Kidney (tissue), 14 donors: ENCODE data around the gene TSHZ2. TPM values are rescaled to one million over a fixed set of nuclear protein-coding genes. Genes with fewer than 3 reads are reported as not detected.

Source experiments
- DNase-seq, 5 donors: peaks; one replicate each; pipeline ENCODE4 v3.0.0-alpha.2; 2013 to 2020
- FAIRE-seq: peaks from 2 replicates; lab custom pipeline; 2012; peaks lifted over from hg19 to GRCh38; lab: Jason Lieb, UNC
- H3K27ac ChIP-seq, 2 donors: one replicate each; pipeline ENCODE4 v1.7.0; 2013; ENCODE audit warnings: low read depth in 2 of 2, low read length in 2 of 2, inconsistent platforms in 1 of 2
- H3K27me3 ChIP-seq: one replicate; pipeline ENCODE4 v1.7.1; 2013; ENCODE audit warnings: low read length, inconsistent platforms; ENCODE audit not compliant: control insufficient read depth, insufficient read depth
- H3K36me3 ChIP-seq, 3 donors: one replicate each; pipeline versions ENCODE4 v1.7.0 to v1.7.1; 2013; ENCODE audit warnings: low read length in 3 of 3, control low read depth in 1 of 3, inconsistent platforms in 1 of 3; ENCODE audit not compliant: insufficient read depth in 3 of 3, control insufficient read depth in 2 of 3
- H3K4me1 ChIP-seq, 3 donors: one replicate each; pipeline versions ENCODE4 v1.7.0 to v1.7.1; 2013; ENCODE audit warnings: low read length in 3 of 3, inconsistent platforms in 1 of 3, low read depth in 1 of 3; ENCODE audit not compliant: control insufficient read depth in 2 of 3, insufficient read depth in 2 of 3
- H3K4me3 ChIP-seq, 3 donors: one replicate each; pipeline versions ENCODE4 v1.7.0 to v1.8.1; 2013; ENCODE audit warnings: low read length in 3 of 3, control low read depth in 1 of 3, inconsistent platforms in 1 of 3
- H3K9ac ChIP-seq, 3 donors: one replicate each; pipeline versions ENCODE4 v1.7.0 to v1.7.1; 2013; ENCODE audit warnings: low read length in 3 of 3, control low read depth in 1 of 3, inconsistent platforms in 1 of 3
- H3K9me3 ChIP-seq, 3 donors: one replicate each; pipeline versions ENCODE4 v1.7.0 to v1.7.1; 2013; ENCODE audit warnings: low read length in 3 of 3, control low read depth in 1 of 3, inconsistent platforms in 1 of 3; ENCODE audit not compliant: control insufficient read depth in 2 of 3, insufficient read depth in 1 of 3
- intact Hi-C: fragments of 100-400 bp; cut with DNase I; formaldehyde crosslinking; loops from one replicate; pipeline ENCODE4 v1.11.1; 2022
- polyA plus RNA-seq: library from polyadenylated mRNA; stranded (reverse); fragments of 350-450 nt; fragmentation: Illumina TruSeq; extraction: RNeasy Lipid Tissue Mini Kit (QIAGEN cat#74804); gene quantifications from one replicate; pipeline ENCODE4 v1.2.3, GENCODE V29; 2014; ENCODE audit warnings: low read depth, low replicate concordance; ENCODE audit not compliant: insufficient read depth
- total RNA-seq: library from RNA; stranded (reverse); fragmentation: NEBNext Ultra II Directional; extraction: Animal tissue kit (Norgen Biotek cat#: 25700); gene quantifications from one replicate; pipeline ENCODE4 v1.2.1, GENCODE V29; 2021
- TF ChIP-seq, protein P1 (sequence below): IDR thresholded peaks from 3 replicates; pipeline ENCODE4 v1.5.1; 2012; ENCODE audit warnings: mild to moderate bottlenecking, moderate library complexity, borderline replicate concordance; ENCODE audit not compliant: insufficient read depth; ENCODE audit errors: extremely low read depth
- donor health status: control.
- donor health status: control.
- donor health status: control.
- donor health status: control.
- donor health status: control.
- donor health status: DM: yes; HTN: yes; CAD: no.
- donor health status: Normal renal cell carcinoma (clear cell type).

The TSHZ2 gene
- total and polyA plus RNA-seq, 2 donors from 2014 or later = 0.86 to 15.5 TPM

DNA sequence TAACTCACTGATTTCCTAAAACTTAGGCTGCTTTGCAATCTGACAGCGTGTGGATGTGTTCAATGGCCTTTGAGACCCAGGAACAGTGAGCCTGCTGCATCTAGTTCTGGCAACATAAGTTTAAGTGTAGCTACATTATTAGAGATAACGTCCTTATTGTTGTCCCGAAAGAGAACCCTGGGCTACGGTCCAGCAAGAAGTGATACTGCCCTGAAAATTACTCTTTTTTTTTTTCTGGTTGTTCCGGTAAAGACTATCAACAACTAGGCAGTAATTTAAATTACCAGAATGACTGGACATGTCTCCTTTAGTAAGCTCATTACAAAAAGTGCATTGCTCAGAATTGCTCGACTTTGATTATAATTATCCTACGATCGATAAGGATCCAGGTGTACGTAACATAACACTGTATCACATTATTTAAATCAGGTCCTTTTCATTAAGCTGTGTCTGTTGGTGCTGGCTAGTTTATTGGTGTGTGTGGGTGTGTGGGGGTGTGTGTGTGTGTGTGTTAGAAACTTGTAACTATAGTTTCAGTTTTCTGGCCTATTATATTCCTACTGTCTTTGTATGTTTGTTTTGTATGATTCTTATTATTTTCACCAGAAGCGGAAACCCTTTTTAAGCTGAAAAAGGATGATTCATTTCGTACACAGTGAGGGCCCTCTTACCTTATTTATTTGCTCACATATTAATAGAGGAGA lies 3.0 kb downstream of the TSHZ2 start:
- Histone ChIP-seq H3K27ac (no peak overlapping the region), H3K9me3 (no peaks in the 10 kb centered on the region), H3K9ac (peak overlapping the region in 1 of 3 donors; percentile 28), H3K4me1 (peaks cover 0 to 2% (median 0%) of the 10 kb centered on the region in 3 donors), H3K4me3 (peak overlapping the region; percentile 7 to 94 (median 11)), H3K27me3 (no peaks in the 10 kb centered on the region), H3K36me3 (no peaks in the 10 kb centered on the region)
- TF ChIP-seq, protein P1, sequence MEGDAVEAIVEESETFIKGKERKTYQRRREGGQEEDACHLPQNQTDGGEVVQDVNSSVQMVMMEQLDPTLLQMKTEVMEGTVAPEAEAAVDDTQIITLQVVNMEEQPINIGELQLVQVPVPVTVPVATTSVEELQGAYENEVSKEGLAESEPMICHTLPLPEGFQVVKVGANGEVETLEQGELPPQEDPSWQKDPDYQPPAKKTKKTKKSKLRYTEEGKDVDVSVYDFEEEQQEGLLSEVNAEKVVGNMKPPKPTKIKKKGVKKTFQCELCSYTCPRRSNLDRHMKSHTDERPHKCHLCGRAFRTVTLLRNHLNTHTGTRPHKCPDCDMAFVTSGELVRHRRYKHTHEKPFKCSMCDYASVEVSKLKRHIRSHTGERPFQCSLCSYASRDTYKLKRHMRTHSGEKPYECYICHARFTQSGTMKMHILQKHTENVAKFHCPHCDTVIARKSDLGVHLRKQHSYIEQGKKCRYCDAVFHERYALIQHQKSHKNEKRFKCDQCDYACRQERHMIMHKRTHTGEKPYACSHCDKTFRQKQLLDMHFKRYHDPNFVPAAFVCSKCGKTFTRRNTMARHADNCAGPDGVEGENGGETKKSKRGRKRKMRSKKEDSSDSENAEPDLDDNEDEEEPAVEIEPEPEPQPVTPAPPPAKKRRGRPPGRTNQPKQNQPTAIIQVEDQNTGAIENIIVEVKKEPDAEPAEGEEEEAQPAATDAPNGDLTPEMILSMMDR = no peak
- intact Hi-C loops = no loop called here
- FAIRE-seq = no peak
- DNase-seq = peak in 2 of 5 donors; percentile 26 to 61

DNA sequence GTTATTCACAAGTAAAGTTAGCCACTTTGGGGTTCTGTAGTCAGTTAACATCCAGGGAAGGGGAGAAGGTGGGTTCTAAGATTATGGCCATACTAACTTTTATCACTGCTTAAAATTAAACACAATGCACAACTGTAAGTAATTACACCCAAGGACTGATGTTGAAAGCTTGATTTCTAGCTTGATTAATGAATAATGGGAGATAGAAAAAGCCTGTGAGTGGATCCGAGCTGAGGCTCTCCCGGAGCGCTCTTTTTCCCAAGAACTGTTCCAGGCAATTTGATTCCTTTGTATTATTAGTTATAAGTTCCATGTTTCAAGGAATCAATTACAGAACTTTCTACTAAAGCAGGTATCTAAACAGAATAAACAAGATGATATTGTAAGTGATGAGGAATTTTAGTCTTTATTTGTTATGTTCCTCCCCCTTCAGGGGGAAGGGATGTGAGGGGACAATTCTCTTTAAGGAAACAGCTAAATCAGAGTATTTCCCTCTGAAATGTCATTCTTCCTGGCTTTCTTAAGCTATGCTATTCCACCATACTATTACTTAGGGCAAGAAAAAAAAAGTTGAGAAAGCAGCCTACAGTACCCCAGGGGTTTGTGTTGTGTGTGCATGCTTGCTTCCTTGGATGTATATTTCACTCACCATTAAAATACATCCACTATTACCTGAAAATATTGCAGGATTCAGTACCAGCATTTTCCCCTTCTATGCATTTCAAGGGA lies 3.8 kb downstream of the TSHZ2 start:
- intact Hi-C loops = no loop called here

DNA sequence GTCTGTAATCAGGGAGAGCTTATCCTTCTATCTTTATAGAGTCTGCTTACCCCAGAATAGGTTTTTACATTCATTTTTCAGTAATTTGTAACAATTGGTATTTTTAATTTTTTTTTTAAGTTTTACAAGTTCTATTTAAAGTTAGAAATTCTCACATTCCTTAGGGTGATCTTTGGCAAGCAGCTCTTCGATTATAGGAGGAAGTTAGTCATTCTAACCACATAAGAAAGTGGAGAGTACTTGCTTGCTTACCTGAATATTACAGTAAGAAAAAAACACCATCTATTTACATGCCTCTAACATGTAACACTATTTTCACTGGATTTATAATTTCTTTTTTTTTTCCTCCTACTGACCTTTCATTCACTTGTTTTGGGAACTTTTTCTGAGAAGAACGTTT lies 6.7 kb downstream of the TSHZ2 start:
- Histone ChIP-seq H3K9ac (no peak overlapping the region), H3K4me1 (no peaks in the 10 kb centered on the region), H3K36me3 (no peaks in the 10 kb centered on the region), H3K27ac (no peak overlapping the region), H3K4me3 (no peak overlapping the region), H3K9me3 (no peaks in the 10 kb centered on the region), H3K27me3 (no peaks in the 10 kb centered on the region)
- intact Hi-C loops = no loop called here
- FAIRE-seq (no peak), DNase-seq (no peak)
- TF ChIP-seq, protein P1 = no peak

More for the DNA sequence above, 3.8 kb downstream of the TSHZ2 start:
- TF ChIP-seq, protein P1 = no peak
- FAIRE-seq (no peak), DNase-seq (peak in 2 of 5 donors; percentile 17 to 18)
- Histone ChIP-seq H3K27ac (no peak overlapping the region), H3K4me1 (peaks cover 0 to 2% (median 0%) of the 10 kb centered on the region in 3 donors), H3K9me3 (no peaks in the 10 kb centered on the region), H3K27me3 (no peaks in the 10 kb centered on the region), H3K9ac (no peak overlapping the region), H3K36me3 (no peaks in the 10 kb centered on the region), H3K4me3 (peak overlapping the region in 2 of 3 donors; percentile 11 to 21)
